HEK293 (cell line): ENCODE measurements around the gene VASH2.

ENCODE experiments used
- CTCF ChIA-PET: fragments of 350-600 bp; formaldehyde crosslinking; extraction: SDS; loops from one replicate; lab custom pipeline; 2021; ENCODE audit warnings: antibody characterized with exemption; lab: Yijun Ruan, JAX
- POLR2A ChIA-PET: fragments of 300-600 bp; formaldehyde crosslinking; extraction: SDS; loops from one replicate; lab custom pipeline; 2020; ENCODE audit warnings: antibody characterized with exemption, inconsistent platforms; lab: Yijun Ruan, JAX
- H3K27ac ChIP-seq: fragments of 200-500 bp; sonication (Bioruptor generic); 2 replicates; pipeline ENCODE4 v1.5.1; 2014; ENCODE audit warnings: low read depth, low read length, control low read depth, inconsistent platforms; ENCODE audit errors: extremely low read depth
- H3K36me3 ChIP-seq, 2 experiments: fragments of 200-500 bp in 1 of 2; sonication (Bioruptor generic) in 1 of 2; 1 replicate in 1 of 2; 2 replicates in 1 of 2; pipeline ENCODE4 v1.5.1; 2014 to 2017; ENCODE audit warnings: inconsistent platforms in 2 of 2, low read length in 2 of 2; ENCODE audit not compliant: control insufficient read depth in 2 of 2, insufficient read depth in 1 of 2
- H3K4me1 ChIP-seq: fragments of 200-500 bp; sonication (Bioruptor generic); 2 replicates; pipeline ENCODE4 v1.5.1; 2014; ENCODE audit warnings: mild to moderate bottlenecking, low read length, inconsistent platforms; ENCODE audit not compliant: control insufficient read depth, insufficient read depth
- H3K4me3 ChIP-seq: 2 replicates; pipeline ENCODE4 v1.5.1; 2011; ENCODE audit warnings: low read depth, mild to moderate bottlenecking, control low read depth, low read length, moderate library complexity
- H3K9me3 ChIP-seq: fragments of 200-500 bp; sonication (Bioruptor generic); 2 replicates; pipeline ENCODE4 v1.5.1; 2014; ENCODE audit warnings: low read depth, low read length, inconsistent platforms; ENCODE audit not compliant: control insufficient read depth, insufficient read depth
- GLIS2 ChIP-seq: fragments of 450-650 bp; formaldehyde crosslinking; IDR thresholded peaks from 2 replicates; pipeline ENCODE4 v1.5.1; 2016; ENCODE audit warnings: missing biosample characterization, missing genetic modification characterization
- KLF8 ChIP-seq: fragments of 450-650 bp; formaldehyde crosslinking; IDR thresholded peaks from 2 replicates; pipeline ENCODE4 v1.5.1; 2016; ENCODE audit warnings: missing biosample characterization, missing genetic modification characterization
- MYNN ChIP-seq: fragments of 450-650 bp; formaldehyde crosslinking; IDR thresholded peaks from 2 replicates; pipeline ENCODE4 v1.5.1; 2016; ENCODE audit warnings: missing biosample characterization, missing genetic modification characterization, borderline replicate concordance
- PRDM1 ChIP-seq: fragments of 450-650 bp; formaldehyde crosslinking; IDR thresholded peaks from 2 replicates; pipeline ENCODE4; 2016; ENCODE audit warnings: missing biosample characterization, missing genetic modification characterization
- TRIM28 ChIP-seq: IDR thresholded peaks from 2 replicates; pipeline ENCODE4 v1.6.1; 2011; ENCODE audit warnings: low read length, control low read depth, borderline replicate concordance
- ZBTB44 ChIP-seq: fragments of 450-650 bp; IDR thresholded peaks from 2 replicates; pipeline ENCODE4 v1.5.1; 2018; ENCODE audit warnings: missing biosample characterization, mild to moderate bottlenecking, missing genetic modification characterization
- ZFP37 ChIP-seq: fragments of 450-650 bp; formaldehyde crosslinking; IDR thresholded peaks from 2 replicates; pipeline ENCODE4 v1.5.1; 2016; ENCODE audit warnings: missing biosample characterization, missing genetic modification characterization
- ZNF114 ChIP-seq: fragments of 450-650 bp; formaldehyde crosslinking; IDR thresholded peaks from 2 replicates; pipeline ENCODE4 v1.5.0; 2017; ENCODE audit warnings: missing biosample characterization, missing genetic modification characterization
- ZNF121 ChIP-seq: fragments of 450-650 bp; formaldehyde crosslinking; IDR thresholded peaks from 2 replicates; pipeline ENCODE4 v1.5.1; 2016; ENCODE audit warnings: missing biosample characterization, missing genetic modification characterization
- ZNF148 ChIP-seq: fragments of 450-650 bp; formaldehyde crosslinking; IDR thresholded peaks from 2 replicates; pipeline ENCODE4 v1.5.0; 2017; ENCODE audit warnings: missing biosample characterization, missing genetic modification characterization, borderline replicate concordance
- ZNF155 ChIP-seq: fragments of 450-650 bp; formaldehyde crosslinking; IDR thresholded peaks from 2 replicates; pipeline ENCODE4 v1.5.1; 2016; ENCODE audit warnings: missing biosample characterization, missing genetic modification characterization
- ZNF19 ChIP-seq: fragments of 450-650 bp; formaldehyde crosslinking; IDR thresholded peaks from 2 replicates; pipeline ENCODE4; 2016; ENCODE audit warnings: missing biosample characterization, missing genetic modification characterization, low read depth
- ZNF239 ChIP-seq: fragments of 450-650 bp; formaldehyde crosslinking; IDR thresholded peaks from 2 replicates; pipeline ENCODE4 v1.5.1; 2016; ENCODE audit warnings: missing biosample characterization, missing genetic modification characterization
- ZNF280D ChIP-seq: fragments of 450-650 bp; formaldehyde crosslinking; IDR thresholded peaks from 2 replicates; pipeline ENCODE4 v1.5.1; 2016; ENCODE audit warnings: missing biosample characterization, missing genetic modification characterization
- ZNF37A ChIP-seq: fragments of 450-650 bp; IDR thresholded peaks from 2 replicates; pipeline ENCODE4 v1.5.1; 2018; ENCODE audit warnings: missing biosample characterization, missing genetic modification characterization
- ZNF398 ChIP-seq: fragments of 450-650 bp; formaldehyde crosslinking; IDR thresholded peaks from 2 replicates; pipeline ENCODE4 v1.5.1; 2017; ENCODE audit warnings: missing biosample characterization, missing genetic modification characterization
- ZNF416 ChIP-seq: fragments of 450-650 bp; formaldehyde crosslinking; IDR thresholded peaks from 2 replicates; pipeline ENCODE4 v1.5.1; 2016; ENCODE audit warnings: missing biosample characterization, missing genetic modification characterization
- ZNF48 ChIP-seq: fragments of 450-650 bp; formaldehyde crosslinking; IDR thresholded peaks from 2 replicates; pipeline ENCODE4 v1.5.1; 2016; ENCODE audit warnings: missing biosample characterization, missing genetic modification characterization
- ZNF510 ChIP-seq: fragments of 450-650 bp; formaldehyde crosslinking; IDR thresholded peaks from 2 replicates; pipeline ENCODE4 v1.5.1; 2018; ENCODE audit warnings: mild to moderate bottlenecking, missing genetic modification characterization, missing biosample characterization; ENCODE audit not compliant: insufficient replicate concordance
- ZNF513 ChIP-seq: fragments of 450-650 bp; IDR thresholded peaks from 2 replicates; pipeline ENCODE4 v1.5.1; 2018; ENCODE audit warnings: missing biosample characterization, missing genetic modification characterization
- ZNF624 ChIP-seq: fragments of 450-650 bp; formaldehyde crosslinking; IDR thresholded peaks from 2 replicates; pipeline ENCODE4 v1.5.1; 2017; ENCODE audit warnings: missing biosample characterization, missing genetic modification characterization
- ZNF629 ChIP-seq: fragments of 450-650 bp; formaldehyde crosslinking; IDR thresholded peaks from 2 replicates; pipeline ENCODE4 v1.5.1; 2017; ENCODE audit warnings: missing biosample characterization, missing genetic modification characterization
- ZSCAN18 ChIP-seq: fragments of 450-650 bp; formaldehyde crosslinking; IDR thresholded peaks from 2 replicates; pipeline ENCODE4 v1.5.1; 2016; ENCODE audit warnings: missing biosample characterization, missing genetic modification characterization

The VASH2 gene

GRCh38 chr1:212917134-212917485 is 33.2 kb upstream of the VASH2 start:
- no peak for TF ChIP-seq ZSCAN18 (tag by site-specific recombination)
- TF ChIP-seq ZNF513 (tag by site-specific recombination), result no peak
- TF ChIP-seq ZNF148, result no peak
- TF ChIP-seq ZNF155 (tag by site-specific recombination), result no peak
- no peak for TF ChIP-seq KLF8 (tag by site-specific recombination)
- no peak for TF ChIP-seq ZNF121
- TF ChIP-seq ZNF239 (tag by site-specific recombination), result no peak
- no peak for TF ChIP-seq ZNF416
- no peak for TF ChIP-seq ZBTB44 (tag by site-specific recombination)
- TF ChIP-seq TRIM28, result no peak
- TF ChIP-seq ZNF37A (tag by site-specific recombination), result no peak
- TF ChIP-seq ZNF280D (tag by site-specific recombination), result no peak
- no peak for TF ChIP-seq MYNN
- no peak for TF ChIP-seq PRDM1 (tag by site-specific recombination)
- no peak for TF ChIP-seq ZNF19 (tag by site-specific recombination)
- no peaks in the 10 kb centered on the region for H3K9me3 ChIP-seq
- H3K4me3 ChIP-seq, result no peak overlapping the region
- H3K27ac ChIP-seq, result no peak overlapping the region
- no peaks in the 10 kb centered on the region for H3K36me3 ChIP-seq
- ChIA-PET POLR2A (no interaction called here), CTCF (interaction anchor here (1.6 kb wide), 1 partner anchor 102 kb away, joined by 4 read pairs; no protein-coding TSS in a partner anchor)
- H3K4me1 ChIP-seq, result no peaks in the 10 kb centered on the region

- POLR2A ChIA-PET, result no interaction called here
- no peak for TF ChIP-seq ZNF624 (tag by site-specific recombination)
- no peak for TF ChIP-seq ZNF398 (tag by site-specific recombination)
- no peak for TF ChIP-seq ZNF114 (tag by site-specific recombination)
- TF ChIP-seq ZNF48 (tag by site-specific recombination), result no peak
- no peak for TF ChIP-seq GLIS2
- TF ChIP-seq ZNF629 (tag by site-specific recombination), result no peak
- no peak for TF ChIP-seq ZNF510 (tag by site-specific recombination)
- no peak for TF ChIP-seq ZFP37 (tag by site-specific recombination)
- no peak for TF ChIP-seq ZNF239 (tag by site-specific recombination)
Observed at GRCh38 chr1:212917858-212918257, 32.5 kb upstream of the VASH2 start.

More at GRCh38 chr1:212917858-212918257, 32.5 kb upstream of the VASH2 start:
- no peak overlapping the region for H3K4me3 ChIP-seq
- H3K9me3 ChIP-seq, result no peaks in the 10 kb centered on the region
- H3K4me1 ChIP-seq, result no peaks in the 10 kb centered on the region
- H3K36me3 ChIP-seq, result no peaks in the 10 kb centered on the region
- H3K27ac ChIP-seq, result no peak overlapping the region
- CTCF ChIA-PET, result interaction anchor here (1.3 to 1.6 kb wide), 2 partner anchors 77 to 103 kb away, joined by 3 to 4 read pairs; no protein-coding TSS in a partner anchor
